ENCODE data around the gene XYLB.

XYLB gene

GRCh38 chr3:38347421-38348200 is 1.0 kb downstream of the XYLB start:
- peak overlapping the region; percentile 45 for H3K4me3 ChIP-seq (IDR thresholded peaks at IDR 0.05; ENCODE audit: insufficient read depth, low read depth, low read length)
- H4K20me1 ChIP-seq (ENCODE audit: insufficient read depth) = no peaks in the 10 kb centered on the region
- H2AFZ ChIP-seq (ENCODE audit: low read depth) = peak overlapping the region; percentile 85
- H3K4me2 ChIP-seq = peak overlapping the region; percentile 33; the same call in 1 of the 2 replicates
- no peak overlapping the region for H3K27ac ChIP-seq
- H3K4me1 ChIP-seq (ENCODE audit: low read depth, poor library complexity, severe bottlenecking) = no peaks in the 10 kb centered on the region
- no peaks in the 10 kb centered on the region for H3K79me2 ChIP-seq (ENCODE audit: insufficient read depth, low read depth)
- no peaks in the 10 kb centered on the region for H3K36me3 ChIP-seq (ENCODE audit: insufficient read depth)
- peak overlapping the region; percentile 69; the same call in 1 of the 2 replicates for H3K9ac ChIP-seq
- H3K27me3 ChIP-seq (ENCODE audit: insufficient read depth, low read depth) = no peaks in the 10 kb centered on the region
- no peak for TF ChIP-seq CTCF (conservative IDR thresholded peaks at IDR 0.05; ENCODE audit: low read depth, low read length)

GRCh38 chr3:38348903-38349302 is 2.3 kb downstream of the XYLB start:
- Histone ChIP-seq H3K27ac (no peak overlapping the region), H3K36me3 (ENCODE audit: insufficient read depth) (no peaks in the 10 kb centered on the region), H3K4me2 (no peak overlapping the region), H4K20me1 (ENCODE audit: insufficient read depth) (no peaks in the 10 kb centered on the region), H3K27me3 (ENCODE audit: insufficient read depth, low read depth) (no peaks in the 10 kb centered on the region), H3K9ac (no peak overlapping the region), H3K4me3 (IDR thresholded peaks at IDR 0.05; ENCODE audit: insufficient read depth, low read depth, low read length) (no peak overlapping the region), H3K79me2 (ENCODE audit: insufficient read depth, low read depth) (no peaks in the 10 kb centered on the region), H3K4me1 (ENCODE audit: low read depth, poor library complexity, severe bottlenecking) (no peaks in the 10 kb centered on the region), H2AFZ (ENCODE audit: low read depth) (no peak overlapping the region)
- no peak for TF ChIP-seq CTCF (conservative IDR thresholded peaks at IDR 0.05; ENCODE audit: low read depth, low read length)

- no peak for TF ChIP-seq CTCF (conservative IDR thresholded peaks at IDR 0.05; ENCODE audit: low read depth, low read length)
- Histone ChIP-seq H3K4me1 (ENCODE audit: low read depth, poor library complexity, severe bottlenecking) (no peaks in the 10 kb centered on the region), H3K79me2 (ENCODE audit: insufficient read depth, low read depth) (no peaks in the 10 kb centered on the region), H3K9ac (no peak overlapping the region), H2AFZ (ENCODE audit: low read depth) (no peak overlapping the region), H4K20me1 (ENCODE audit: insufficient read depth) (no peaks in the 10 kb centered on the region), H3K27ac (no peak overlapping the region), H3K27me3 (ENCODE audit: insufficient read depth, low read depth) (no peaks in the 10 kb centered on the region), H3K4me3 (IDR thresholded peaks at IDR 0.05; ENCODE audit: insufficient read depth, low read depth, low read length) (no peak overlapping the region), H3K36me3 (ENCODE audit: insufficient read depth) (no peaks in the 10 kb centered on the region), H3K4me2 (no peak overlapping the region)
These were observed 3.2 kb downstream of the XYLB start for GRCh38 chr3:38349684-38350359.

- Histone ChIP-seq H3K79me2 (ENCODE audit: insufficient read depth, low read depth) (no peaks in the 10 kb centered on the region), H4K20me1 (ENCODE audit: insufficient read depth) (no peaks in the 10 kb centered on the region), H3K4me3 (IDR thresholded peaks at IDR 0.05; ENCODE audit: insufficient read depth, low read depth, low read length) (no peak overlapping the region), H3K36me3 (ENCODE audit: insufficient read depth) (no peaks in the 10 kb centered on the region), H3K4me1 (ENCODE audit: low read depth, poor library complexity, severe bottlenecking) (no peaks in the 10 kb centered on the region), H2AFZ (ENCODE audit: low read depth) (no peak overlapping the region), H3K4me2 (no peak overlapping the region), H3K27me3 (ENCODE audit: insufficient read depth, low read depth) (no peaks in the 10 kb centered on the region), H3K27ac (no peak overlapping the region), H3K9ac (no peak overlapping the region)
- TF ChIP-seq CTCF (conservative IDR thresholded peaks at IDR 0.05; ENCODE audit: low read depth, low read length) = no peak
These were observed 6.6 kb downstream of the XYLB start for GRCh38 chr3:38353151-38353550.

Measured in KMS-11 (cell line).